Astrocyte (in vitro differentiated cells and primary cell): ENCODE data around the gene DCDC1. TPM values are rescaled to one million over a fixed set of nuclear protein-coding genes. Genes with fewer than 3 reads are reported as not detected.

Source experiments
- DNase-seq: peaks from one replicate; pipeline ENCODE4 v3.0.0-alpha.2; 2010; ENCODE audit warnings: low read depth
- FAIRE-seq: peaks from 2 replicates; lab custom pipeline; 2011; peaks lifted over from hg19 to GRCh38; lab: Jason Lieb, UNC
- H2AFZ ChIP-seq: 2 replicates; pipeline ENCODE4 v1.6.0; 2012; ENCODE audit warnings: low read depth, low read length, inconsistent platforms
- H3K27ac ChIP-seq: 2 replicates; pipeline ENCODE4 v1.5.1; 2011; ENCODE audit warnings: low read depth, low read length, inconsistent platforms
- H3K27me3 ChIP-seq: 2 replicates; pipeline ENCODE4 v1.6.0; 2011; ENCODE audit warnings: low read length, inconsistent platforms; ENCODE audit not compliant: insufficient read depth
- H3K36me3 ChIP-seq: 2 replicates; pipeline ENCODE4 v1.5.1; 2011; ENCODE audit warnings: low read length, inconsistent platforms; ENCODE audit not compliant: insufficient read depth
- H3K4me1 ChIP-seq: 2 replicates; pipeline ENCODE4 v1.5.1; 2011; ENCODE audit warnings: low read length, inconsistent platforms; ENCODE audit not compliant: insufficient read depth
- H3K4me2 ChIP-seq: 2 replicates; pipeline ENCODE4 v1.6.0; 2012; ENCODE audit warnings: low read length, inconsistent platforms
- H3K4me3 ChIP-seq: 2 replicates; pipeline ENCODE4 v1.5.1; 2011; ENCODE audit warnings: low read depth, mild to moderate bottlenecking, low read length, inconsistent platforms; ENCODE audit not compliant: insufficient read depth
- H3K79me2 ChIP-seq: 2 replicates; pipeline ENCODE4 v1.6.0; 2012; ENCODE audit warnings: mild to moderate bottlenecking, low read length, inconsistent platforms; ENCODE audit not compliant: insufficient read depth
- H3K9ac ChIP-seq: 2 replicates; pipeline ENCODE4 v1.6.0; 2012; ENCODE audit warnings: mild to moderate bottlenecking, low read length, inconsistent platforms
- H3K9me3 ChIP-seq: 2 replicates; pipeline ENCODE4 v1.5.1; 2012; ENCODE audit warnings: low read depth, mild to moderate bottlenecking, low read length, inconsistent platforms; ENCODE audit not compliant: insufficient read depth
- H4K20me1 ChIP-seq: 2 replicates; pipeline ENCODE4 v1.6.0; 2012; ENCODE audit warnings: low read length, inconsistent platforms; ENCODE audit not compliant: insufficient read depth
- H3K27ac Mint-ChIP-seq: one replicate; pipeline ENCODE4 v1.8.0; 2021; ENCODE audit warnings: mild to moderate bottlenecking, mixed read lengths; ENCODE audit not compliant: unreplicated experiment
- H3K27me3 Mint-ChIP-seq: one replicate; pipeline ENCODE4 v1.8.0; 2021; ENCODE audit warnings: low read depth, mixed read lengths; ENCODE audit not compliant: unreplicated experiment
- H3K36me3 Mint-ChIP-seq: one replicate; pipeline ENCODE4 v1.8.0; 2021; ENCODE audit warnings: low read depth, mixed read lengths; ENCODE audit not compliant: unreplicated experiment
- H3K4me1 Mint-ChIP-seq: one replicate; pipeline ENCODE4 v1.8.0; 2021; ENCODE audit warnings: low read depth, mixed read lengths; ENCODE audit not compliant: unreplicated experiment
- H3K4me3 Mint-ChIP-seq: one replicate; pipeline ENCODE4 v1.8.0; 2021; ENCODE audit warnings: mild to moderate bottlenecking, moderate library complexity, mixed read lengths; ENCODE audit not compliant: unreplicated experiment
- H3K9me3 Mint-ChIP-seq: one replicate; pipeline ENCODE4 v1.8.0; 2021; ENCODE audit warnings: mild to moderate bottlenecking, mixed read lengths; ENCODE audit not compliant: unreplicated experiment
- EZH2 ChIP-seq: IDR thresholded peaks from 2 replicates; pipeline ENCODE4 v1.6.1; 2012; ENCODE audit warnings: mild to moderate bottlenecking, low read length, inconsistent platforms; ENCODE audit not compliant: insufficient read depth
- total RNA-seq: library from RNA; stranded (reverse); gene quantifications from 2 replicates; pipeline ENCODE4 v1.2.1, GENCODE V29; 2021
- TF ChIP-seq, protein P1 (sequence below): IDR thresholded peaks from 2 replicates; pipeline ENCODE4 v1.5.1; 2011; ENCODE audit warnings: low read depth, mild to moderate bottlenecking, inconsistent platforms, low read length, moderate library complexity; ENCODE audit not compliant: insufficient read depth

DCDC1 gene
- total RNA-seq, 1 donor from 2014 or later, result 1.4 TPM

DNA sequence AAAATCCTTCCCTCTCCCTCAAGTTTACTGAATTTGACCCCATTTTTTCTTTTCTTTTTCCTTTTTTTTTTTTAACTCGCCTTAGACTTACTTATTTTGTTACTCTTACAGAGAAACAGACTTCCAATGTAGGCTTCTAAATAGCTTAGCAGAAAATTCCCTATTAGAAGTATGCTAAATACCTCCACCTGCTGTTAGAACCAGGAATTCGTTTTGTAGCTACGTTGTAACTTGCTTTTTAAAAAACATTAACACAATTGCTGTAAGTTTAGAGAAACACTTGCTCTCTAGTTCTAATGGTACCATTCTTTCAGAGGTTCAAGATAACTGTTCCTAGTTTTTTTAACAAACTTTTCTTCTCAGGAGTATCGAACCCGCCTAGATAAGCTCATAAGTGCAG, 324.2 kb downstream of the DCDC1 start:
- Mint-ChIP-seq H3K9me3 (no peaks in the 10 kb centered on the region), H3K27me3 (no peaks in the 10 kb centered on the region), H3K36me3 (no peaks in the 10 kb centered on the region), H3K27ac (no peak overlapping the region), H3K4me1 (no peaks in the 10 kb centered on the region), H3K4me3 (no peak overlapping the region)
- Histone ChIP-seq H3K4me2 (no peak overlapping the region), H3K9ac (no peak overlapping the region), H3K79me2 (no peaks in the 10 kb centered on the region), H4K20me1 (no peaks in the 10 kb centered on the region), H3K27me3 (no peaks in the 10 kb centered on the region), H2AFZ (no peak overlapping the region), H3K4me3 (no peak overlapping the region), H3K9me3 (no peaks in the 10 kb centered on the region), H3K27ac (no peak overlapping the region), H3K36me3 (no peaks in the 10 kb centered on the region), H3K4me1 (no peaks in the 10 kb centered on the region)
- TF ChIP-seq, protein P1, sequence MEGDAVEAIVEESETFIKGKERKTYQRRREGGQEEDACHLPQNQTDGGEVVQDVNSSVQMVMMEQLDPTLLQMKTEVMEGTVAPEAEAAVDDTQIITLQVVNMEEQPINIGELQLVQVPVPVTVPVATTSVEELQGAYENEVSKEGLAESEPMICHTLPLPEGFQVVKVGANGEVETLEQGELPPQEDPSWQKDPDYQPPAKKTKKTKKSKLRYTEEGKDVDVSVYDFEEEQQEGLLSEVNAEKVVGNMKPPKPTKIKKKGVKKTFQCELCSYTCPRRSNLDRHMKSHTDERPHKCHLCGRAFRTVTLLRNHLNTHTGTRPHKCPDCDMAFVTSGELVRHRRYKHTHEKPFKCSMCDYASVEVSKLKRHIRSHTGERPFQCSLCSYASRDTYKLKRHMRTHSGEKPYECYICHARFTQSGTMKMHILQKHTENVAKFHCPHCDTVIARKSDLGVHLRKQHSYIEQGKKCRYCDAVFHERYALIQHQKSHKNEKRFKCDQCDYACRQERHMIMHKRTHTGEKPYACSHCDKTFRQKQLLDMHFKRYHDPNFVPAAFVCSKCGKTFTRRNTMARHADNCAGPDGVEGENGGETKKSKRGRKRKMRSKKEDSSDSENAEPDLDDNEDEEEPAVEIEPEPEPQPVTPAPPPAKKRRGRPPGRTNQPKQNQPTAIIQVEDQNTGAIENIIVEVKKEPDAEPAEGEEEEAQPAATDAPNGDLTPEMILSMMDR, result peak; percentile 34
- no peak for TF ChIP-seq EZH2
- DNase-seq, result no peak
- no peak for FAIRE-seq

DNA sequence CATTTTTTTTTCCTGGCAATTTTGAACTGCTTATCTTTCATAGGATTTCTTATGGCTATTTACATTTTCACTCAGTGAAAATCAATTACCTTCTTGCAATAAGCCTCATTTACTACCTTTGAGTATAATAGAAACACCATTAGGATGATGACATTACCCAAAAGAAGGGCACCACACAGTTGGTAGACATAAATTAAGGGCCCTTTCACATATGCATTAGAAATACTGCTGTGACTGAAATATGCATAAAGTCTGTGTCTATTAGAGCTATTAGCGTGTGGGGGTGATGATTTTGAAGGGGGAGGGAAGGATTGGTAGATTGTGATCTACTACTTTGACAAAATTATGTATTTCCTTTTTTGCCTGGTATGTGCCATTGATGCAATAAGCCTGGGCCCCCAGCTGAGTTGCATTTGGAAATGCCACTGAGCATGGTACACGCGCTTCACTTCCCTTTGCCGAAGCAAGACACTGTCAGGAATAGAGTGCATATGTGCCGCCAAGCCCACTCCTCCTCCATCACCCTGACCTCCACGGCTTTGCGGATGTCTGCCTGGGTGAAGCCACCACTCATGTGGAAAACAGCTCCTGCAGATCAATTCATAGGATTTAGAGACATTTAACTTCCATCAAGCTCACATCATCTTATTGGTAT, 339.3 kb downstream of the DCDC1 start:
- H3K4me1 ChIP-seq, result no peaks in the 10 kb centered on the region
- no peak overlapping the region for H3K4me3 Mint-ChIP-seq
- H2AFZ ChIP-seq, result no peak overlapping the region
- H3K4me2 ChIP-seq, result no peak overlapping the region
- no peaks in the 10 kb centered on the region for H3K27me3 ChIP-seq
- no peaks in the 10 kb centered on the region for H3K9me3 Mint-ChIP-seq
- no peak for FAIRE-seq
- no peak for TF ChIP-seq EZH2
- TF ChIP-seq, protein P1, result no peak
- H4K20me1 ChIP-seq, result no peaks in the 10 kb centered on the region
- H3K27ac Mint-ChIP-seq, result no peak overlapping the region
- no peaks in the 10 kb centered on the region for H3K4me1 Mint-ChIP-seq
- H3K27me3 Mint-ChIP-seq, result no peaks in the 10 kb centered on the region
- no peak overlapping the region for H3K9ac ChIP-seq
- no peaks in the 10 kb centered on the region for H3K36me3 ChIP-seq
- H3K27ac ChIP-seq, result no peak overlapping the region
- H3K4me3 ChIP-seq, result no peak overlapping the region
- no peak for DNase-seq
- H3K79me2 ChIP-seq, result no peaks in the 10 kb centered on the region
- no peaks in the 10 kb centered on the region for H3K9me3 ChIP-seq
- H3K36me3 Mint-ChIP-seq, result no peaks in the 10 kb centered on the region

- H3K27ac Mint-ChIP-seq, result no peak overlapping the region
- H3K4me1 Mint-ChIP-seq, result no peaks in the 10 kb centered on the region
- Histone ChIP-seq H2AFZ (no peak overlapping the region), H3K79me2 (no peaks in the 10 kb centered on the region), H3K4me1 (no peaks in the 10 kb centered on the region), H3K9ac (no peak overlapping the region), H3K36me3 (no peaks in the 10 kb centered on the region), H3K9me3 (no peaks in the 10 kb centered on the region), H3K27ac (no peak overlapping the region), H4K20me1 (no peaks in the 10 kb centered on the region), H3K27me3 (no peaks in the 10 kb centered on the region), H3K4me3 (no peak overlapping the region), H3K4me2 (no peak overlapping the region)
- H3K36me3 Mint-ChIP-seq, result no peaks in the 10 kb centered on the region
- no peak overlapping the region for H3K4me3 Mint-ChIP-seq
- H3K27me3 Mint-ChIP-seq, result no peaks in the 10 kb centered on the region
- no peaks in the 10 kb centered on the region for H3K9me3 Mint-ChIP-seq
- DNase-seq, result no peak
- no peak for FAIRE-seq
- TF ChIP-seq, protein P1, result no peak
- TF ChIP-seq EZH2, result no peak
Measured at GRCh38 chr11:31026315-31026714, 343.2 kb downstream of the DCDC1 start.
